DND-41 (cell line): ENCODE results near the gene FEM1C.
A peak's percentile ranks its signal among the peaks of the same experiment; 100 is the strongest.

Experiments used
- ATAC-seq: fragments of 200-7000 bp; cut with Tn5 transposase; 3 replicates; pipeline ENCODE4 v1.9.1; 2021; ENCODE audit warnings: low read depth; ENCODE audit not compliant: insufficient read depth
- DNase-seq: peaks from one replicate; pipeline ENCODE4 v3.0.0-alpha.2; 2020
- H2AFZ ChIP-seq: 2 replicates; pipeline ENCODE4 v1.6.0; 2012; ENCODE audit warnings: low read depth, low read length
- H3K27ac ChIP-seq: 2 replicates; pipeline ENCODE4 v1.5.1; 2012; ENCODE audit warnings: low read length, inconsistent platforms
- H3K27me3 ChIP-seq: fragments of 200-600 bp; sonication (generic); 2 replicates; pipeline ENCODE4 v1.6.0; 2012; ENCODE audit warnings: low read length, mild to moderate bottlenecking, inconsistent platforms; ENCODE audit not compliant: insufficient read depth, poor library complexity
- H3K36me3 ChIP-seq: 2 replicates; pipeline ENCODE4 v1.5.1; 2012; ENCODE audit warnings: low read length, inconsistent platforms; ENCODE audit not compliant: insufficient read depth
- H3K4me1 ChIP-seq: 2 replicates; pipeline ENCODE4 v1.5.1; 2012; ENCODE audit warnings: mild to moderate bottlenecking, low read length; ENCODE audit not compliant: insufficient read depth
- H3K4me2 ChIP-seq: 2 replicates; pipeline ENCODE4 v1.6.0; 2012; ENCODE audit warnings: mild to moderate bottlenecking, moderate library complexity, low read length, inconsistent platforms; ENCODE audit not compliant: insufficient read depth
- H3K4me3 ChIP-seq, 2 experiments: fragments of 200-600 bp in 1 of 2; shearing (Covaris generic) in 1 of 2; 2 replicates each; pipeline ENCODE4 v1.5.1; 2012 to 2016; ENCODE audit warnings: inconsistent platforms in 2 of 2, low read length in 2 of 2, mild to moderate bottlenecking in 2 of 2, low read depth in 1 of 2, moderate library complexity in 1 of 2
- H3K79me2 ChIP-seq: 2 replicates; pipeline ENCODE4 v1.6.0; 2012; ENCODE audit warnings: low read length, inconsistent platforms; ENCODE audit not compliant: insufficient read depth
- H3K9ac ChIP-seq: 2 replicates; pipeline ENCODE4 v1.6.0; 2012; ENCODE audit warnings: low read depth, mild to moderate bottlenecking, inconsistent platforms, low read length, moderate library complexity
- H3K9me3 ChIP-seq: 2 replicates; pipeline ENCODE4 v1.5.1; 2012; ENCODE audit warnings: low read length, moderate library complexity, mild to moderate bottlenecking, inconsistent platforms; ENCODE audit not compliant: insufficient read depth, severe bottlenecking
- H4K20me1 ChIP-seq: 2 replicates; pipeline ENCODE4 v1.6.0; 2012; ENCODE audit warnings: low read length; ENCODE audit not compliant: insufficient read depth
- EZH2 ChIP-seq: IDR thresholded peaks from 3 replicates; pipeline ENCODE4 v1.6.1; 2012; ENCODE audit warnings: borderline replicate concordance, low read depth, mild to moderate bottlenecking, moderate library complexity, low read length, inconsistent platforms; ENCODE audit not compliant: severe bottlenecking
- TF ChIP-seq, protein P1 (sequence below): IDR thresholded peaks from 2 replicates; pipeline ENCODE4 v1.5.1; 2012; ENCODE audit warnings: borderline replicate concordance, low read length, moderate library complexity, mild to moderate bottlenecking; ENCODE audit not compliant: poor library complexity, severe bottlenecking; ENCODE audit errors: extremely low read depth

Gene FEM1C

DNA sequence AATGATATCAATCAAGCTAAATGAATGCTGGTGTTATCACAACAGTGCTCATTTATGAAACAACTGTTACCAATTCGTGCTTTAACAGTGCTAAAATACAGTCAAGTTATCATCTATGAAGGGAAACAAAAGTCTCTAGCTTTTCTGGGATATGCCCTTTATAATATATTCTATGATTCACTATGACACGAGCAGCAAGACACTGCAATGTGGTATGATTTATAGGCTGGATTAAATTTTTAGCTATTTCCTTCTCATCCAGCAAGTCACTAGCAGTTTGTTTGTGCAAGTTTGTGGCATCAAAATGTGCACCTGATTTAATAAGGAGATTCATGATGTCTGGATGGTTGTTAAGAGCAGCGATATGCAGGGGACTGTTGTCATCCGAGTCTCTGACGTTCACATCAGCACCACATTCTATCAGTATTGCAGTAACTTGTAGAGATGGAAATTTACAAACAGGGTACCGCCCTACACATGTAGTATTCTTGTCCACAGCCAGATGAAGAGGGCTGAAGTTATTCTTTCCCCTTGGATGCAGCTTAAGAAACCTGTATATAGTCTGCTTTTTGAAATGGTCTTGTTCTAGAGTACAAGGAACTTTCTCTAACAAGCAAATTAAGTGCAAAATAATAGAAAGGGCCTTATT, 20.3 kb downstream of the FEM1C start:
- H3K4me2 ChIP-seq, result no peak overlapping the region
- no peak for ATAC-seq
- no peaks in the 10 kb centered on the region for H3K27me3 ChIP-seq
- H3K4me3 ChIP-seq, result no peak overlapping the region
- peaks cover 36% of the 10 kb centered on the region for H3K79me2 ChIP-seq
- no peaks in the 10 kb centered on the region for H3K4me1 ChIP-seq
- peaks cover 70% of the 10 kb centered on the region for H3K36me3 ChIP-seq
- no peak overlapping the region for H3K27ac ChIP-seq
- H3K9me3 ChIP-seq, result no peaks in the 10 kb centered on the region
- no peak for DNase-seq
- H2AFZ ChIP-seq, result no peak overlapping the region
- no peak overlapping the region for H3K9ac ChIP-seq
- H4K20me1 ChIP-seq, result peaks cover 23% of the 10 kb centered on the region; the same call in 1 of the 2 replicates
- TF ChIP-seq, protein P1, sequence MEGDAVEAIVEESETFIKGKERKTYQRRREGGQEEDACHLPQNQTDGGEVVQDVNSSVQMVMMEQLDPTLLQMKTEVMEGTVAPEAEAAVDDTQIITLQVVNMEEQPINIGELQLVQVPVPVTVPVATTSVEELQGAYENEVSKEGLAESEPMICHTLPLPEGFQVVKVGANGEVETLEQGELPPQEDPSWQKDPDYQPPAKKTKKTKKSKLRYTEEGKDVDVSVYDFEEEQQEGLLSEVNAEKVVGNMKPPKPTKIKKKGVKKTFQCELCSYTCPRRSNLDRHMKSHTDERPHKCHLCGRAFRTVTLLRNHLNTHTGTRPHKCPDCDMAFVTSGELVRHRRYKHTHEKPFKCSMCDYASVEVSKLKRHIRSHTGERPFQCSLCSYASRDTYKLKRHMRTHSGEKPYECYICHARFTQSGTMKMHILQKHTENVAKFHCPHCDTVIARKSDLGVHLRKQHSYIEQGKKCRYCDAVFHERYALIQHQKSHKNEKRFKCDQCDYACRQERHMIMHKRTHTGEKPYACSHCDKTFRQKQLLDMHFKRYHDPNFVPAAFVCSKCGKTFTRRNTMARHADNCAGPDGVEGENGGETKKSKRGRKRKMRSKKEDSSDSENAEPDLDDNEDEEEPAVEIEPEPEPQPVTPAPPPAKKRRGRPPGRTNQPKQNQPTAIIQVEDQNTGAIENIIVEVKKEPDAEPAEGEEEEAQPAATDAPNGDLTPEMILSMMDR, result no peak
- no peak for TF ChIP-seq EZH2

DNA sequence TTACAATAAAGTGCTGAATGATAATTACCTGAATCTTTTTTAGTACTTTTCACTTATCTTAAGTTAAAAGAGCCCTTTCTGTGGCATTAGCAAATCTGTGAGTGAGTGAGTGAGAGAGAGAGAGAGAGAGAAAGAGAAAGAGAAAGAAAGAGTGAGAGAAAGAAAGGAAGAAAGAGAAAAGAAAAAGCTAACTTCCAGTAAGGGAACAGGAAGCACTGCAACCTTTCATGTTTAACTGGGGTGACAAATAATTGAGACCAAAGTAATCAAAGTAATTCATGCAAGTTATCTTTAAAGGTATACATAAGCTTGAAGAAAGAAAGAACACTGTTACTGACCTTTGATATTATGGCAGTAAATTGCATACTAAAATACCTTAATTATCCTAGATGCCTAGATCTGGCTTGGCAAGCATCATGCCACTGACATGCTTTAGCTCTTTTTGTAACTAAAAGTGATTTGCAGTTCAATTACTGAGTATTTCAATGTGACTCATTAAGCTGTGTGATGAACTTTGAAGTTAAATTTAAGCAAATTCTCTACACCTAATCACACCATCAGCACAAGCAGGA, 21.7 kb downstream of the FEM1C start:
- H3K36me3 ChIP-seq, result peaks cover 62% of the 10 kb centered on the region
- no peak overlapping the region for H3K4me2 ChIP-seq
- TF ChIP-seq, protein P1, result no peak
- TF ChIP-seq EZH2, result no peak
- H3K27ac ChIP-seq, result no peak overlapping the region
- H3K4me1 ChIP-seq, result no peaks in the 10 kb centered on the region
- H2AFZ ChIP-seq, result no peak overlapping the region
- no peak overlapping the region for H3K4me3 ChIP-seq
- H3K9ac ChIP-seq, result no peak overlapping the region
- ATAC-seq, result peak; percentile 48; the same call in 1 of the 3 replicates
- H3K79me2 ChIP-seq, result peaks cover 22% of the 10 kb centered on the region
- H3K9me3 ChIP-seq, result no peaks in the 10 kb centered on the region
- H3K27me3 ChIP-seq, result no peaks in the 10 kb centered on the region
- H4K20me1 ChIP-seq, result peaks cover 19% of the 10 kb centered on the region; the same call in 1 of the 2 replicates
- DNase-seq, result no peak

DNA sequence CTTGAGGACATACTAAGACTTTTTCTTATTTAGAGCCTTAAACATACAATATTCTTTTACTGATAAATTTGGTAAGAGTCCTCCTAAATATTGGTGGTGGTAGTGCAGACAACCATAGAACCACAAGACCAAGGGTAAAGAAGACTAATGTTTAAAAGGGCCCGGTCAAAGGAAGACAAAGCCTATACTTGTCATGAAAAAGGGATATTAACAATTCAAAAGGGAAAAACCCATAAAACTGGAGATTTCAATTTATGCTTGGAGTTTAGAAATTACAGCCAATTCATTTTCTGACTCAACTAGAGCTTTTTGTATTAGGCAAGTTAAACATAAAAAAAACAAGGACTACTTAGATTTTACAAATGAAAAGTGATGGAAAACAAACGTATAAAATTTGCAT, 24.4 kb downstream of the FEM1C start:
- Histone ChIP-seq H3K9ac (no peak overlapping the region), H3K27ac (no peak overlapping the region), H3K4me1 (no peaks in the 10 kb centered on the region), H3K27me3 (no peaks in the 10 kb centered on the region), H4K20me1 (peaks cover 10% of the 10 kb centered on the region; the same call in 1 of the 2 replicates), H3K9me3 (no peaks in the 10 kb centered on the region), H3K4me2 (no peak overlapping the region), H3K79me2 (peaks cover 5% of the 10 kb centered on the region; the same call in 1 of the 2 replicates), H3K4me3 (no peak overlapping the region), H3K36me3 (peaks cover 41% of the 10 kb centered on the region), H2AFZ (no peak overlapping the region)
- no peak for DNase-seq
- TF ChIP-seq EZH2, result no peak
- TF ChIP-seq, protein P1, result no peak
- ATAC-seq, result no peak
